HL-60 (cell line): Measurements from ENCODE around the gene ITSN1.
A peak's percentile ranks its signal among the peaks of the same experiment; 100 is the strongest.

Source experiments
- DNase-seq, 2 experiments: peaks; one replicate each; pipeline ENCODE4 v3.0.0-alpha.2; 2010 to 2020; ENCODE audit warnings: low read depth in 1 of 2, low spot score in 1 of 2
- H3K27ac ChIP-seq: fragments of 250-450 bp; sonication (Bioruptor Pico); replicated peaks from 2 replicates; pipeline ENCODE4 v1.5.1; 2020; ENCODE audit warnings: mild to moderate bottlenecking, moderate library complexity
- H3K27me3 ChIP-seq: fragments of 250-450 bp; sonication (Bioruptor Pico); 2 replicates; pipeline ENCODE4 v1.5.1; 2021; ENCODE audit warnings: mild to moderate bottlenecking, moderate library complexity; ENCODE audit not compliant: insufficient read depth, poor library complexity, severe bottlenecking
- H3K4me3 ChIP-seq: replicated peaks from 2 replicates; pipeline ENCODE4 v1.5.1; 2011; ENCODE audit warnings: mild to moderate bottlenecking, control low read depth, low read length; ENCODE audit not compliant: insufficient read depth
- GABPA ChIP-seq: IDR thresholded peaks from 2 replicates; pipeline ENCODE4 v1.6.1; 2012; ENCODE audit warnings: low read depth
- POLR2AphosphoS5 ChIP-seq: IDR thresholded peaks from 2 replicates; pipeline ENCODE4 v1.6.1; 2012; ENCODE audit warnings: low read depth
- SPI1 ChIP-seq: IDR thresholded peaks from 2 replicates; pipeline ENCODE4 v1.6.1; 2012; ENCODE audit warnings: low read depth, mild to moderate bottlenecking, borderline replicate concordance
- TF ChIP-seq, protein P1 (sequence below): IDR thresholded peaks from one replicate; pipeline ENCODE4 v1.5.1; 2011; ENCODE audit warnings: low read length, control low read depth, inconsistent platforms; ENCODE audit not compliant: insufficient read depth
- TF ChIP-seq, protein P2 (sequence below): IDR thresholded peaks from 2 replicates; pipeline ENCODE4 v1.6.1; 2012; ENCODE audit warnings: low read depth; ENCODE audit not compliant: insufficient replicate concordance

Gene ITSN1

DNA sequence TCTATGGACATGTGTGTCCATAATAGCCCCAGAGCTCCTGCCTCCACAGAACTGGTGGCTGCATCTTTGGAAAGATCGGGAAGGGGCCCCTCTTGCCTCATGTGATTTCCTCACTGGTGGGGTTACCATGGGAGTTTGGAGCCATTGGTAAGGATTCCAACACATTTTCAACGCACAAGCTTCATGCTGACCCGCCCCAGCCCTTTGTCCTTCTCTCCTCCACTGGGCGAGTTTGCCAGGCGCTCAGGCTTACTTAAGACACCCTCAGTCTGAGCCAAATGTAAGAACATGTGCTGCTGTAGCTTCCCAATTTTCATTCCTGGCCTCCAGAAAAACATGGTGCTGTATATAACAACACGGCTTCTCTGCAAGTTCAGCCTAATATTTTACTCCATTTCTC is 200.9 kb downstream of the ITSN1 start:
- no peak for DNase-seq
- peak overlapping the region; percentile 60 for H3K27ac ChIP-seq
- no peak for TF ChIP-seq POLR2AphosphoS5
- no peak for TF ChIP-seq SPI1
- TF ChIP-seq, protein P1, sequence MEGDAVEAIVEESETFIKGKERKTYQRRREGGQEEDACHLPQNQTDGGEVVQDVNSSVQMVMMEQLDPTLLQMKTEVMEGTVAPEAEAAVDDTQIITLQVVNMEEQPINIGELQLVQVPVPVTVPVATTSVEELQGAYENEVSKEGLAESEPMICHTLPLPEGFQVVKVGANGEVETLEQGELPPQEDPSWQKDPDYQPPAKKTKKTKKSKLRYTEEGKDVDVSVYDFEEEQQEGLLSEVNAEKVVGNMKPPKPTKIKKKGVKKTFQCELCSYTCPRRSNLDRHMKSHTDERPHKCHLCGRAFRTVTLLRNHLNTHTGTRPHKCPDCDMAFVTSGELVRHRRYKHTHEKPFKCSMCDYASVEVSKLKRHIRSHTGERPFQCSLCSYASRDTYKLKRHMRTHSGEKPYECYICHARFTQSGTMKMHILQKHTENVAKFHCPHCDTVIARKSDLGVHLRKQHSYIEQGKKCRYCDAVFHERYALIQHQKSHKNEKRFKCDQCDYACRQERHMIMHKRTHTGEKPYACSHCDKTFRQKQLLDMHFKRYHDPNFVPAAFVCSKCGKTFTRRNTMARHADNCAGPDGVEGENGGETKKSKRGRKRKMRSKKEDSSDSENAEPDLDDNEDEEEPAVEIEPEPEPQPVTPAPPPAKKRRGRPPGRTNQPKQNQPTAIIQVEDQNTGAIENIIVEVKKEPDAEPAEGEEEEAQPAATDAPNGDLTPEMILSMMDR, result no peak
- no peak for TF ChIP-seq GABPA
- TF ChIP-seq, protein P2, sequence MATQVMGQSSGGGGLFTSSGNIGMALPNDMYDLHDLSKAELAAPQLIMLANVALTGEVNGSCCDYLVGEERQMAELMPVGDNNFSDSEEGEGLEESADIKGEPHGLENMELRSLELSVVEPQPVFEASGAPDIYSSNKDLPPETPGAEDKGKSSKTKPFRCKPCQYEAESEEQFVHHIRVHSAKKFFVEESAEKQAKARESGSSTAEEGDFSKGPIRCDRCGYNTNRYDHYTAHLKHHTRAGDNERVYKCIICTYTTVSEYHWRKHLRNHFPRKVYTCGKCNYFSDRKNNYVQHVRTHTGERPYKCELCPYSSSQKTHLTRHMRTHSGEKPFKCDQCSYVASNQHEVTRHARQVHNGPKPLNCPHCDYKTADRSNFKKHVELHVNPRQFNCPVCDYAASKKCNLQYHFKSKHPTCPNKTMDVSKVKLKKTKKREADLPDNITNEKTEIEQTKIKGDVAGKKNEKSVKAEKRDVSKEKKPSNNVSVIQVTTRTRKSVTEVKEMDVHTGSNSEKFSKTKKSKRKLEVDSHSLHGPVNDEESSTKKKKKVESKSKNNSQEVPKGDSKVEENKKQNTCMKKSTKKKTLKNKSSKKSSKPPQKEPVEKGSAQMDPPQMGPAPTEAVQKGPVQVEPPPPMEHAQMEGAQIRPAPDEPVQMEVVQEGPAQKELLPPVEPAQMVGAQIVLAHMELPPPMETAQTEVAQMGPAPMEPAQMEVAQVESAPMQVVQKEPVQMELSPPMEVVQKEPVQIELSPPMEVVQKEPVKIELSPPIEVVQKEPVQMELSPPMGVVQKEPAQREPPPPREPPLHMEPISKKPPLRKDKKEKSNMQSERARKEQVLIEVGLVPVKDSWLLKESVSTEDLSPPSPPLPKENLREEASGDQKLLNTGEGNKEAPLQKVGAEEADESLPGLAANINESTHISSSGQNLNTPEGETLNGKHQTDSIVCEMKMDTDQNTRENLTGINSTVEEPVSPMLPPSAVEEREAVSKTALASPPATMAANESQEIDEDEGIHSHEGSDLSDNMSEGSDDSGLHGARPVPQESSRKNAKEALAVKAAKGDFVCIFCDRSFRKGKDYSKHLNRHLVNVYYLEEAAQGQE, result no peak
- no peaks in the 10 kb centered on the region for H3K27me3 ChIP-seq
- H3K4me3 ChIP-seq, result no peak overlapping the region

DNA sequence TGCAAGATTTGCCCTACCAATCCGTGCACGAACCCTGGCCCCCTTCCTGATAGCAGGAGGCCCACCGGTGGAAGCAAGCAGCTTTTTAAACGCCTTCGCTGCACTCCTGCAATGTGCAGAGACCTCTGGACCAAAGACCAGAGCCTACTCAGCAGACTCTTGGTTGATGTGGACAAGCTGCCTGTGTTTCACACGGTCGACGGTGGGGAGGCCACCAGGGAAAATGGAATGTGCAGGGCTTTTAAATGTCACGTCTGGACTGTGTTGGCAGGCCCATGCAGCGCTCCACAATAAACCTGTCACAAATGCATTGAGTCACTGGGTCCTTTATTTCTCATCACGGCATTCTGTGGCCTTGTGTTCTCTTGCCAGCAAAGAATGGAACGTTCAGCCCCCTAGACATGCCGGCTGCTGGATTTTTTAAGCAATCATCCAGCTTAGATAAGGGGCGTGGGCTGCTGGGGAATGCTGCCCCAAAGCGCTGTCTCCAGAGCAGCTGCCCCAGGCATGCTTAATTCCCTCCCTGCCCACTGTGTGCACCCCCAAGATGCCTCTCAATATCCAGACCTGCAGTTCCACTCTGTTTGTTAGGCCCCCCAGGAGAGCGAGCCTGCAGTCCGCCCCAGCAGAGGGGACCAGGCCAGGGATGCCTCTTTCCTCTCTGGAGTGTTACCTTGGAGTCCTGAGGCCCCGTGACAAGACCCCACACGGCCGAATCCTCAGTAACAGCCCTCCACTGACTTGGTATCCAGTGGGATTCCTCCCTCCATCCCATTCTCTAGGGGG is 202.0 kb downstream of the ITSN1 start:
- no peak overlapping the region for H3K27ac ChIP-seq
- H3K27me3 ChIP-seq, result no peaks in the 10 kb centered on the region
- no peak for TF ChIP-seq GABPA
- TF ChIP-seq, protein P2, result no peak
- no peak for TF ChIP-seq SPI1
- TF ChIP-seq, protein P1, result no peak
- no peak for TF ChIP-seq POLR2AphosphoS5
- DNase-seq, result no peak
- no peak overlapping the region for H3K4me3 ChIP-seq

DNA sequence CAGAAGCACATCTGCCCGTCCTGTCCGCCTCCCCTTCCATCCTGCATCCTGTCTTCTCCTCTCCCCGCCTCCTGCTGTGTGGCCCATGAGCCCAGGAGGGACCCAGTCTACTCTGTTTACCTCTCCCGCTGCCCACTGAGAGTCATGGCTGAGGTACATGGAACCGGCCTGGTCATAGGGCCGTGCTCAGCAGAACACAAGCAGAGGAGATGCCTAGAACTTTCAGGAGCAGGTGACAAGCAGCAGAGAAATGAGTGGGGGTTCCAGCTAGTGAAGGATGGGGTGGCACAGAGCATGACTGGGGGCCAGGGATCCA is 202.5 kb downstream of the ITSN1 start:
- Histone ChIP-seq H3K4me3 (no peak overlapping the region), H3K27me3 (no peaks in the 10 kb centered on the region), H3K27ac (no peak overlapping the region)
- DNase-seq, result no peak
- no peak for TF ChIP-seq POLR2AphosphoS5
- TF ChIP-seq, protein P1, result no peak
- no peak for TF ChIP-seq SPI1
- TF ChIP-seq, protein P2, result no peak
- TF ChIP-seq GABPA, result no peak
